GM12875 (cell line): ENCODE data around the gene GPR37.

Experiments
- H3K4me3 ChIP-seq: one replicate; pipeline ENCODE4 v1.5.1; 2011; ENCODE audit warnings: low read depth, low read length, control low read depth
- CTCF ChIP-seq: IDR thresholded peaks from 2 replicates; pipeline ENCODE4 v1.5.1; 2011; ENCODE audit warnings: low read depth, mild to moderate bottlenecking, control low read depth, inconsistent platforms, low read length, moderate library complexity, borderline replicate concordance; ENCODE audit not compliant: insufficient read depth

Gene GPR37

GRCh38 chr7:124773938-124774337 lies 8.3 kb upstream of the GPR37 start:
- TF ChIP-seq CTCF, result no peak
- no peak overlapping the region for H3K4me3 ChIP-seq

- TF ChIP-seq CTCF, result no peak
- H3K4me3 ChIP-seq, result no peak overlapping the region
Observed at GRCh38 chr7:124773339-124773738, 7.7 kb upstream of the GPR37 start.

- TF ChIP-seq CTCF, result no peak
- no peak overlapping the region for H3K4me3 ChIP-seq
Observed at GRCh38 chr7:124769136-124769535, 3.5 kb upstream of the GPR37 start.

- no peak overlapping the region for H3K4me3 ChIP-seq
- TF ChIP-seq CTCF, result no peak
Observed at GRCh38 chr7:124768525-124768924, 2.9 kb upstream of the GPR37 start.

GRCh38 chr7:124764847-124765400 lies 668 bp downstream of the GPR37 start:
- H3K4me3 ChIP-seq, result peak overlapping the region; percentile 2
- TF ChIP-seq CTCF, result no peak

GRCh38 chr7:124764051-124764846 lies 1.3 kb downstream of the GPR37 start:
- TF ChIP-seq CTCF, result no peak
- no peak overlapping the region for H3K4me3 ChIP-seq

- no peak overlapping the region for H3K4me3 ChIP-seq
- TF ChIP-seq CTCF, result no peak
Observed at GRCh38 chr7:124762611-124763143, 2.9 kb downstream of the GPR37 start.
